ENCODE measurements around the gene GRPEL1. TPM values are rescaled to one million over a fixed set of nuclear protein-coding genes. Genes with fewer than 3 reads are reported as not detected.

Gene GRPEL1
- total and polyA plus RNA-seq, 10 of the 15 experiments (the other 5 are each of a cell fraction or from before 2014, with no cell fraction given), result 30.8 to 119 (median 67.6) TPM

DNA sequence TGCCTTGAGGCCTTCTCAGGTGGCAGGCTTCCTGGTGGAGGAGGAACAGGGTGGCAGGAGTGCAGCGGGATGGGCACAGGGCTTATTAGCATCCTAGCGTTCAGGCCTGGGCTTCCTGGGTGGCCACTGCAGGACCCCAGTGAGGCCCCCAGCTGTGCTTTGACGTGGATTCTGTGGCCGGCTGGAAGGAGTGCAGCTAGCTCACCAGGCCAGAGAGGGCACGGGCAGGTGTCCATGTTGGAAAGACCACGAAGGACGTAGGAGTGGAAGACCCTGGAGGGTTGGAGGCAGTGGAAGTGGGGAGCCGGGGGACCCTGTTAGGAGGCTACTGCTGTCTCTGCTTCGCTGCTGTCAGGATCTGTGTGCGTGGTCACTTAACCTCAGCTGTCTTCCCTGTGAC lies 37.9 kb downstream of the GRPEL1 start:
- in situ Hi-C loops (cut with MboI), result no loop called here
- Histone ChIP-seq H2AFZ (ENCODE audit: control insufficient read depth, low read depth, low read length) (no peak overlapping the region), H4K20me1 (ENCODE audit: control insufficient read depth, insufficient read depth) (no peaks in the 10 kb centered on the region), H3K36me3 (ENCODE audit: control insufficient read depth in 2 of 2, insufficient read depth in 2 of 2, low read length in 1 of 2) (peaks cover 9 to 22% of the 10 kb centered on the region in 2 experiments), H3K27me3 (replicated peaks in 1 of 2; ENCODE audit: control insufficient read depth in 2 of 2, insufficient read depth in 2 of 2, low read length in 1 of 2) (no peaks in the 10 kb centered on the region), H3K4me3 (no peak overlapping the region), H3K79me2 (ENCODE audit: control insufficient read depth, insufficient read depth, low read length) (no peaks in the 10 kb centered on the region), H3K9me3 (replicated peaks; ENCODE audit: control insufficient read depth, insufficient read depth, low read length) (no peaks in the 10 kb centered on the region), H3K9ac (ENCODE audit: control insufficient read depth, insufficient read depth, low read length) (no peak overlapping the region), H3K4me2 (ENCODE audit: control insufficient read depth, insufficient read depth) (no peak overlapping the region), H3K27ac (ENCODE audit: control insufficient read depth, insufficient read depth) (no peak overlapping the region), H3K4me1 (ENCODE audit: control insufficient read depth, insufficient read depth, low read length) (no peaks in the 10 kb centered on the region)
- no TSS peak for BruUV-seq (replicated peaks)
- FAIRE-seq (no peak), DNase-seq (ENCODE audit: low read depth, low spot score) (no peak), ATAC-seq (no peak)
- TF ChIP-seq CHD2 (IDR thresholded peaks at IDR 0.05; ENCODE audit: borderline replicate concordance, low read depth, low read length), result no peak
- no peak for TF ChIP-seq MYC (IDR thresholded peaks at IDR 0.05; ENCODE audit: insufficient read depth, insufficient read length, insufficient replicate concordance, low read length, severe bottlenecking)
- no peak for TF ChIP-seq KLF5 (IDR thresholded peaks at IDR 0.05; ENCODE audit: partially characterized antibody)
- TF ChIP-seq, protein P1, sequence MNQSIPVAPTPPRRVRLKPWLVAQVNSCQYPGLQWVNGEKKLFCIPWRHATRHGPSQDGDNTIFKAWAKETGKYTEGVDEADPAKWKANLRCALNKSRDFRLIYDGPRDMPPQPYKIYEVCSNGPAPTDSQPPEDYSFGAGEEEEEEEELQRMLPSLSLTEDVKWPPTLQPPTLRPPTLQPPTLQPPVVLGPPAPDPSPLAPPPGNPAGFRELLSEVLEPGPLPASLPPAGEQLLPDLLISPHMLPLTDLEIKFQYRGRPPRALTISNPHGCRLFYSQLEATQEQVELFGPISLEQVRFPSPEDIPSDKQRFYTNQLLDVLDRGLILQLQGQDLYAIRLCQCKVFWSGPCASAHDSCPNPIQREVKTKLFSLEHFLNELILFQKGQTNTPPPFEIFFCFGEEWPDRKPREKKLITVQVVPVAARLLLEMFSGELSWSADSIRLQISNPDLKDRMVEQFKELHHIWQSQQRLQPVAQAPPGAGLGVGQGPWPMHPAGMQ (IDR thresholded peaks at IDR 0.05; ENCODE audit: borderline replicate concordance), result no peak
- no peak for TF ChIP-seq EGR1 (IDR thresholded peaks at IDR 0.05; ENCODE audit: borderline replicate concordance in 1 of 2, low read depth in 2 of 2, low read length in 2 of 2)
- TF ChIP-seq TCF7 (IDR thresholded peaks at IDR 0.05; ENCODE audit: borderline replicate concordance), result no peak
- TF ChIP-seq HDGF (IDR thresholded peaks at IDR 0.05), result no peak
- no peak for TF ChIP-seq MXI1 (IDR thresholded peaks at IDR 0.05; ENCODE audit: low read depth, low read length)
- POLR2A ChIA-PET, result no interaction called here
- intact Hi-C loops (cut with micrococcal nuclease; ENCODE audit: unreplicated experiment), result no loop called here
- SMC1A ChIA-PET (ENCODE audit: uncharacterized antibody, unreplicated experiment), result interaction anchor here (0.8 kb wide), 1 partner anchor 119 kb away, joined by 3 read pairs; no protein-coding TSS in a partner anchor
- RAD21 ChIA-PET (ENCODE audit: unreplicated experiment), result no interaction called here
- CTCF ChIA-PET, result no interaction called here
- WGBS (ENCODE audit: insufficient coverage, insufficient replicate concordance, low lambda C conversion rate, missing lambda C conversion rate), result 97% methylated on average over 10 of the region's 10 CpGs
